GM10847 (cell line): ENCODE measurements around the gene IFT88.

Experiments
- POLR2A ChIP-seq: IDR thresholded peaks from 2 replicates; pipeline ENCODE4 v1.6.1; 2011; ENCODE audit not compliant: insufficient read length; ENCODE audit errors: extremely low read depth

IFT88 gene, protein sequence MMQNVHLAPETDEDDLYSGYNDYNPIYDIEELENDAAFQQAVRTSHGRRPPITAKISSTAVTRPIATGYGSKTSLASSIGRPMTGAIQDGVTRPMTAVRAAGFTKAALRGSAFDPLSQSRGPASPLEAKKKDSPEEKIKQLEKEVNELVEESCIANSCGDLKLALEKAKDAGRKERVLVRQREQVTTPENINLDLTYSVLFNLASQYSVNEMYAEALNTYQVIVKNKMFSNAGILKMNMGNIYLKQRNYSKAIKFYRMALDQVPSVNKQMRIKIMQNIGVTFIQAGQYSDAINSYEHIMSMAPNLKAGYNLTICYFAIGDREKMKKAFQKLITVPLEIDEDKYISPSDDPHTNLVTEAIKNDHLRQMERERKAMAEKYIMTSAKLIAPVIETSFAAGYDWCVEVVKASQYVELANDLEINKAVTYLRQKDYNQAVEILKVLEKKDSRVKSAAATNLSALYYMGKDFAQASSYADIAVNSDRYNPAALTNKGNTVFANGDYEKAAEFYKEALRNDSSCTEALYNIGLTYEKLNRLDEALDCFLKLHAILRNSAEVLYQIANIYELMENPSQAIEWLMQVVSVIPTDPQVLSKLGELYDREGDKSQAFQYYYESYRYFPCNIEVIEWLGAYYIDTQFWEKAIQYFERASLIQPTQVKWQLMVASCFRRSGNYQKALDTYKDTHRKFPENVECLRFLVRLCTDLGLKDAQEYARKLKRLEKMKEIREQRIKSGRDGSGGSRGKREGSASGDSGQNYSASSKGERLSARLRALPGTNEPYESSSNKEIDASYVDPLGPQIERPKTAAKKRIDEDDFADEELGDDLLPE

DNA sequence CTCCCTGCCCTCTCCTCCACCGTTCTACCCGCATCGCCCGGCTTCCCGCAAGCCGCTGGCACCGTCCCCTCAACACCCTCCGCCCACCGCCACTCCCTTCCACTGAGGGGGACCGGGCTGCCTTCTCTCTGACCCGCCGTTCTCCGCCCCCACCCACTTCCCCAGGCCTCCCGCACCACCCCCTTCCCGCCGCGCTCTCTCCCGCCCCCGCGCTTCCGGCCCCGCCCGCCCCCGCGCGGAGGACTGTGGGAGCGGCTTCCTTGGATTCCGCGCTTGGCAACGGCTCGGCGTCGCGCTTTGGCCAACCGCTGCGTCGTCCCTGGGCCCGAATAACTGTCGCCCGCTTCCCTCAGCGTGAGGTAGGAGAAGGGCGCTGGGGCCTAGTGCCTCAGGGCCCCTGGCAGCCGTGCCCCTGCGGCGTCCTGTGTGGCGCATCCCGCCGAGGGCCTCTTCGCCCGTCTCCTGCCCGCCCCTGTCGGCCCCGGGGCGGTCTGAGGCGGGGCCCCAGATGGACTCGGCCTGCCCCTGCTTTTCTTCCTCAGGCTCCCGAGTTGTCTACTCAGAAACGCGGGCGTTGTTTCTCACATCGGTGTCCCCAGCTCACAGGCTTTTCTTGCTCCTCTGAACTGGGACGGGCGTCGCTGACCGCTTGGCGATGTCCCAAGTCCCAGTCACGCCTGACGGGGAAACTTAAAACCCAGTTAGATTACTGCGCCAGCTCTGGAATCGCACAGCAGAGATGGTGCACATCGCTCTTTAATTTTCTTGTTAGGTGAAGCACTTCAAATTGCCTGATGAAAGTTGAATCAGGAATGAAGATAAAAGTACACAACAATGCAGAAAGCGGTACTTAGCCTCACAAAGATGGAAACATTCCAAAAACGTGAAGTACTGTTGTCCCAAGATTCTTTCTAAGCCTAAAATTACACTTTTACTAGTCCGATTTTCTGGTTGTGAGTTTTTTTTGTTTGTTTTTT, at the start of gene IFT88:
Gene IFT88 (plus strand): TSS at position 260 of the 977 bp plus-strand sequence. CDS start 7,229 bp downstream, outside the sequence.
- peak; percentile 69 for TF ChIP-seq POLR2A

DNA sequence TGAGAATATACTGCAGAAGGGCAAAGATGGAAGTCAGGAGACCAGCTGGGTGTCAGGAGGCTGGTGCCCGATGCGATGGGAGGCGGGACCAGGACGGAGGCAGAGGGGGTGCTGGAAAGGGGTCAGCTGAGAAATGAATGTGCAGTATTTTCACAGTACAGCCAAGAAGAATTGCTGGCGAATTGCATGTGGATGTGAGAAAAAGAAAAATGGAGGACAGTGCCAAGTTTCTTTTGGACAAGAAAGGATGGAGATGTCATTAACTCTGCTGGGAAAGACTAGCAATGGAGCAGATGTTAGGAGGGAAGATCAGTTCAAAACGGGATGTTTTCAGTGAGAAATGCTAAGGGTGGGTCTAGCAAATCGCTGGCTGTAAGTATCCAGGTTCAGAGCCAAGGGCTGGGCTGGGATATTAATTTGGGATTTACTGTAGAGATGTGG, 48.3 kb upstream of the IFT88 start:
- no peak for TF ChIP-seq POLR2A

DNA sequence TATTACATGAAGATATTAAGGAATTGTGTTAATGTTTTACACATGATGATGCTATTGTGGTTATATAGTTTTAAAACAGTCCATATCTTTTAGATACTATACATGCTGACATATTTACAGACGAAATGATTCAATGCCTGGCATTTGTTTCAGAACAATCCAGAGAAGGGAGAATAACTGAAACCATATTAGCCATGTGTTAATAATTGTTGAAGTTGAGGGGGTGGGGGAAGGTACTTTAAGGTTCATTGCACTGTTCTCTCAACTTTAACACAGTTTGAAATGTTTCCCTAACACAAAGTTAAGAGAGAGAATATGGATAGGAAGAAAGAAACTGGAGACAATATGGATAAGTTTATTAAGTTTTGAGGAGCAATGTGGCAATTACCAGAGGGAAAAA, 47.1 kb upstream of the IFT88 start:
- TF ChIP-seq POLR2A = no peak

DNA sequence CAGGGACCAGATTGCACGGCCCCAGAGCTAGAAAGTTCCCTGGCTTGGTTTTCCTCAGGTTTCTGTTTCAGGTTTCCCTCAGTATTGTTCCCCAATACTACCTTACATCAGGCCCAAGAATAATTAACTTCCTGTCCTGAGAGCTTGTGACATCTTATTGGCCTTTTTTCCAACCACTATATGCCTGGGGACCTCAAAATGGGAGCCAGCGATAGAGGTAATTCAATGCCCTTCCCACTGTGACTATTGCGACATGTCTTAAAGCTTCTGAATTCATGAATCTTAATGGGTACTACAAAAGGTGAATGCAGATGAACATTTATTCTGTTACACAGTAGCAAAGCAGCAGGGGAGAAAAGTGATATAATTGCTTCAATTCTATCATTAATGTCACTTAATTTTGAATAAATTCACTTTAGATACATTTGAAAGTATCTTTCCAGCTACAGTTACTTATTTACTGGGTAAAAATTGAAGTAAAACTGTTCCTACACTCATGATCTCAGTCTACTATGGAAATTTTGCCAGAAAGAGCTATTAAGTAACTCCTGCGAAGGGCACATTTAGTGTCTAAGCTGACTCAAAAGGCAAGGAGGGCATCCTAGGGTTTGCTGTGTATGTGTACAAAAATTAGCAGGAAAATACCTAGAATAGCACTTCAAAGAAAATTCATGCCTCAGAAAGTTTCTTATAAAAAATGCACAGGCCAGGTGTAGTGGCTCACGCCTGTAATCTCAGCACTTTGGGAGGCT, 45.4 kb upstream of the IFT88 start:
- no peak for TF ChIP-seq POLR2A

DNA sequence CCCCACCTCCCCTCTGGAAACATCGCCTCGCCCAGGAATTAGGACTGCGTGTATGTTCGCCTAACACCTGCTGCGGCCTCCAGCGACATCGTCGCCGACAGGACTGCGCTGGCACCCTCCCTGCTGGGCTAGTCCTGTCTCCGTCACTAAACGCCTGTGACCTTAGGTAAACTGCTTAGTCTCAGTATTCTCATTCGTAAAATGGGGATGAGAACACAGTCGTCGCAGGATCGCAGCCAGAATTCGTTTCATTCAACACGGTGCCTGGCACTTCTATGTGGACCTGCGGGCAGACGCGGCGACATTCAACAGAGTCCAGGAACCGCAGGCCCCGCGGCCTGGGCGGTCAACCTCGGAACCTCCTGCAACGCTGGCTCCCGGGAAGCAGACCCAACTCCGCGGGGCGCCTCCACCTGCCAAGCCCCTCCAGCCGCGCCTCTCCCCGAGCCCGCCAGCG, 41.8 kb upstream of the IFT88 start:
- no peak for TF ChIP-seq POLR2A

DNA sequence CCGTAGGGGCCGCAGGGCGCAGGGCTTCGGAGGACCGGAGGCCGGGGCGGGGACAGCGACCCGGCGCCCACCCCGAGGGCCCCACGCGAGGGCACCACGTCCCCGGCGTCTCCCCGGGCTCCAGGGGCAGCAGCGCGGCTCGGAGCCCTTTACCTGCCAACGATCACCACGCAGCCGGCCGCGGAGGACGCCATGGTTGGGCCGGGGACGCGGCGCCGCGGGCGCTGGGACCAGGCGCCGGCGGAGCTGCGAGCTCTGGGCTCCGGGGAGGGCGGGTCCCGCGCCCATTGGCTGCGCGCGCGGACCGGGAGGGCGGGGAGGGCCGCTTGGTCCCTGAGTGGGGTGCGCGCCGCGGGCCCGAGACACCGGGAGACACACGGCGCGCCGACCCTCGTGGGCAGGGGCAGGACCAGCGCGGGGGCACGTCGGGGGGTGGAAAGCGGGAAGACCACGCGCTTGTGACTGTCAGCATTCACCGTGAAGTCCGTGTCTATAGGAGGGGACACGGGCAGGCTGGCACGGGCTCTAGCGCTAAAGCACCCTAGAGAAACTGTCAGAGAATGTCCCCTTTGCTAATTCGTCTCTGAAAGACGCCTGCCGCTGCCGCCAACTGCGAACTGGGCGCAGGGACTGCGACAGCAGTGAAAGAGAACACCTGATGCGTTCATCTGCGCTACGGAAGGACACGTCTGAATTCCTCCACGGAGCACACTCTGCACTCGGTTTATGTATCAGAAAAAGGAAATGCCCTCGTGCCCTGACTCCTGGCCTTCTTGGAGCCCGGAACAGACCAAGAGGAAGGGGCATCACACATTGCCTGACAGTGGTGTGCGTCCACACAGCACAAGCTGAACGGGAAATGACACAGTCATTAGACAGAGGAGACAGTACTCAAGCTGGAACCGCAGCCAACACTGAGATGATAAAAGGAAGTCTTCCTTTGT, 41.1 kb upstream of the IFT88 start, which contains the start of gene CRYL1:
Gene CRYL1 (minus strand): TSS at position 257 of the 944 bp plus-strand sequence. CDS start 63 bp downstream, at position 194.
- TF ChIP-seq POLR2A = peak; percentile 62

DNA sequence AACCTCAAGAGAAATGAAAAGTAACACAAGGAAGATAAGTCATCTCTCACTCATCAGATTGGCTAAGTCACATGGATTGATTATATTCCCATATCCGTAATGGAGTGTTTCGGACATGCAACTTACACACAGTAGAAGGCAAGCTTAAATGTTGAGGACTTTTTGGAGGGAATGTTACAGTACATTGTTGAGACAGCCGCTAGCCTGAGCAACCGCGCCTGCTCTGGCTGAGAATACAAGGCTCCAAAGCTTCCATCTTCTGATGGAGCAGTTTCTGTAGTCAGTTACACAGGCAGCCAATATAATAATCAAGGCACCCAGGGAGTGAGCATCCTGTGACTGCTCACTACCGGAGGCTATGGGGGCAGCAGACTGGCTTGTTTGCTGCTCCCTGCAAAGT, 40.3 kb upstream of the IFT88 start:
- no peak for TF ChIP-seq POLR2A

DNA sequence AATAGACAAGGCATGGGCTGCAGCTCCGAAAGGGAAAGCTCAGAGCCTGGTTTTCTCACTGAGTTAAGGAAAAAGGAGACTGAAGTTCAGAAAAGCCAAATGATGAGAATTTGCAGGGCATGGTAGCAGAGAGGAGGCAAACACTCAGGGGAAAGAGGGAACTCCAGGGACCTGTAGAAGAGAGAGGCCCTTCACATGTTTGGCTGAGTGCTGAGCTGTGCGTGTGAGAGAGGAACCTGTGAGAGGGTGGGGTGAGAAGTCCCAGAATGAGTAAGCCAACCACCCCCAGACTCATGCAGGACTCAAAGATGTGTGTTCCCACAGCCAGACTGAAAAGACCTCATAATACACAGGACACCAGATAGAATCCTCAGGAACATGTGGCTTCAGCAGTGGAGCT, 38.5 kb upstream of the IFT88 start:
- TF ChIP-seq POLR2A = no peak

DNA sequence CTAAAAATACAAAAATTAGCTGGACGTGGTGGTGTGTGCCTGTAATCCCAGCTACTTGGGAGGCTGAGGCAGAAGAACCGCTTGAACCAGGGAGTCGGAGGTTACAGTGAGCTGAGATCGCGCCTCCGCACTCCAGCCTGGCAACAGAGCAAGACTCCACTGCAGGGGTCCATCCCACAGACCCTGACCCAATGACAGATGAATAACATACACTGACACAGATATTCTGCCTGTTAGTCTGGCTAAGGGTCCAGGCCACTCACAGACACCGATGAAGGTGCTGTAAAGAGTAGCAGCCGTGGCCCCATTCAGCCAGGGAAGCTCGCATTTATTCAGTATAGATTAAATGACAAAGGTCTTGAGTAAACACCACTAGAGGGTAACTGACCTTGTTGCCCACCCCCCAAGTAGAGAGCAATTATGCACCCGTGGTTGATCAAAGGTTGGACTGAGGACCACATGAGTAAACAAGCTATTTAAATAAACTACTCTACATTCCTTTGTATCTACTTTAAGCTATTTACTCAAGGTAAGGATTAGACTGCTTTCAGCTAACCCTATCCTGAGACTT, 32.8 kb upstream of the IFT88 start:
- TF ChIP-seq POLR2A = no peak

DNA sequence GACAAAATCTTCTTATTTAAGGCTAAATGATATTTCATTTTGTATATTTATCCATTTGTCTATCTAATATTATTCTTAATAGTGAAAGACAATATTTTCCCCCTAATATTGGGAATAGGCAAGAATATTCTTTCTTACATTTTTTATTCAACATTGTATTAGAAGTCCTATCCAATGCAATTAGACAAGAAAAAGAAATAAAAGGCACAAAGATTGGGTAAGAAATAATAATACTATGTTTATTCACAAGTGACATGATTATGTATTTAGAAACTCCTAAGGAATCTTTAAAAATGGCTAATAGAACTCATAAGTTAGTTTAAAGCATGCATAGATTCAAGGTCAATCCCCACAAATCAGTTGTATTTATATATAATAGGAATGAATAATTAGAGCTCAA, 30.0 kb upstream of the IFT88 start:
- TF ChIP-seq POLR2A = no peak

DNA sequence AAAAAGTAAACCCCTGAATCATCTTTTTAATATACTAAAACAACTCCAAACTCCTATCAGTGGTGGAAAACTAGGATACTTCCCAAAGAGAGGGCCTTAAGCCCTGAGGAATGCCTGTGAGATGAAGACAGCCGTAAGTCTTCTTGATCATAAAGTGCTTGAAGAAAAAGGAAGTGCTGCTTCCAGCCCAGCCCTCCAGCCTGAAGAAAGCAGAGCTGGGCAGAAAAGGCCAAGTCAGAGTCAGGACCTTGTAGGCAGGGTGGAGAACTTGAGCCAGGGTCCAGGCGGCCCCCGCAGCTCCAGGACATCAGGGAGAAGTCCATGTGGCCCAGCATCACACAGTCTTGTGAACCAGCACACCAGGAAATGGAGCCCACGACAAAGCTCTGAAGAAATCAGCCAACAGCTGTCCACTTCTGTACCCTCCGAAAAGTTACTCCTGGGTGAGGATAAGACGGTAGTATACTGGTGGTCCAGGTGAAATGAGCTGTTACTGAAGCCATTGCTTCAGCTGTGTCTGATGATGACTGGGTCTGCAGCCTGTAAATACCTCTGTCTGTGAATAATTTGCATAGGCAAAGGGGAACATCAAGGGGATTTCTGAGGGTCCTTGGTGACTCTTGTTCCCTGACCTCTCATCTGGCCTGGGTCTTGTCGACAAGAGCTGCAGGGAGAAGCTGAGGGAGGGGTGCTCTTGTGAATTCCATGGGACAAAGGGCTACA, 22.6 kb upstream of the IFT88 start:
- no peak for TF ChIP-seq POLR2A

DNA sequence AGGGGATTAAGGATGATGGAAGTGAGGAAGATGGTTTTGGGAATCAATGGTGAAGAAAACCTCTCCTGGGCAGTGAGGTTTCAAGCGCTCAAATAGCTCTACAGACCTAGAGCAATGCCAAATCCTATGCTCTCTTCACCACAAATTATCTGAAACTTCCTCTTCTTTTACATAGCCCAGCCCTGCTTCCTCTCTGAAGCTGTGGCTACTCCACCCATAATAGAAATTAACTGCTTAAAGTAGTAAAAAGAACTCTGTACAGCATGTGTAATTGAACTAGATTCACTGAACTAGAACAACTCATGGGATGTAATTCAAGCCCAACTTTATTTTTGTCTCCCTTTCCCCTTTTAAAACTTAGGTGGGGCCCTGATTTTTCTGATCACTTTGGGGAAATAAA, 20.4 kb upstream of the IFT88 start:
- TF ChIP-seq POLR2A = no peak
